Measurements from ENCODE around the gene HSD11B1.

Gene HSD11B1

DNA sequence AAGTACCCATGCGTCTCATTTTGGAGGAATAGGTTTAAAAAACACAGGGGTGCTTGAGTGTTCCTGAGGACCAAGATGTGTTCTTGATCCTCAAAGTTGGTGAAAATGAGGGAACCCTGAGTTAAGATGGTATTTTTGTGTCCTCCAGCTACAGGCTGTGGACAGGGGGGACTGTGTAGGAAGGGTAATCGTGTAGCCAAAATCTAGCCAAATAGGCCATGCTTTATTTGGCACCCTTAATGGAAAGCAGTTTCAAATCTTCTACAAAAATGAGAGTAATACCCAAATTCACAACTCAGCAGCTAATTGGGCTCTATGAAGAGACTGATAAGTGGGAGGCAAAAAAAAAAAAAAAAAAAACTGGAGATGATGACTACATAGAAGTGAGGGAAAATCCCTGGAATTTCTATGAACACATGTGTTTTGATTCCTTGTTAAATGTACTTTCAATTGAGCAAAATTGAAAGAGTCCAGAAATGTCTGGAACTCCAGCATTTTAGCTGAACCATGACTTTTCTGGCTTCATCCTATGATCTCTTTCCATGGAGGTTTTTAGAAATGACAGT is 470 bp downstream of the HSD11B1 start:
- TF ChIP-seq, protein P1, sequence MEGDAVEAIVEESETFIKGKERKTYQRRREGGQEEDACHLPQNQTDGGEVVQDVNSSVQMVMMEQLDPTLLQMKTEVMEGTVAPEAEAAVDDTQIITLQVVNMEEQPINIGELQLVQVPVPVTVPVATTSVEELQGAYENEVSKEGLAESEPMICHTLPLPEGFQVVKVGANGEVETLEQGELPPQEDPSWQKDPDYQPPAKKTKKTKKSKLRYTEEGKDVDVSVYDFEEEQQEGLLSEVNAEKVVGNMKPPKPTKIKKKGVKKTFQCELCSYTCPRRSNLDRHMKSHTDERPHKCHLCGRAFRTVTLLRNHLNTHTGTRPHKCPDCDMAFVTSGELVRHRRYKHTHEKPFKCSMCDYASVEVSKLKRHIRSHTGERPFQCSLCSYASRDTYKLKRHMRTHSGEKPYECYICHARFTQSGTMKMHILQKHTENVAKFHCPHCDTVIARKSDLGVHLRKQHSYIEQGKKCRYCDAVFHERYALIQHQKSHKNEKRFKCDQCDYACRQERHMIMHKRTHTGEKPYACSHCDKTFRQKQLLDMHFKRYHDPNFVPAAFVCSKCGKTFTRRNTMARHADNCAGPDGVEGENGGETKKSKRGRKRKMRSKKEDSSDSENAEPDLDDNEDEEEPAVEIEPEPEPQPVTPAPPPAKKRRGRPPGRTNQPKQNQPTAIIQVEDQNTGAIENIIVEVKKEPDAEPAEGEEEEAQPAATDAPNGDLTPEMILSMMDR (IDR thresholded peaks at IDR 0.05; ENCODE audit: low read depth, low read length) = no peak
- no peak overlapping the region for H3K4me3 ChIP-seq (ENCODE audit: low read depth, low read length)

DNA sequence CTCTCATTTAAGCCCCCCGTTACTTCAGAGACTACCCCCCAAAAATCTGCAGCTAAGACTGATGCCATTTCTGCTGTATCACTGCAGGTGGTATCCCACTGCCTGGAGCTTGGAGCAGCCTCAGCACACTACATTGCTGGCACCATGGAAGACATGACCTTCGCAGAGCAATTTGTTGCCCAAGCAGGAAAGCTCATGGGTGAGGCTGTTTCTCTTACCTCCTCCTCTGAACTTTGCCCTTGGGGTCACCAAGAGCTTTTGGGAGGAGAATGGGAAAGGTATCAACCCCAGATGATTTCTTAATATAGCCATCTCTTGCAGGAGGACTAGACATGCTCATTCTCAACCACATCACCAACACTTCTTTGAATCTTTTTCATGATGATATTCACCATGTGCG is 2.0 kb downstream of the HSD11B1 start:
- H3K4me3 ChIP-seq (ENCODE audit: low read depth, low read length) = no peak overlapping the region
- TF ChIP-seq, protein P1 (IDR thresholded peaks at IDR 0.05; ENCODE audit: low read depth, low read length) = no peak

DNA sequence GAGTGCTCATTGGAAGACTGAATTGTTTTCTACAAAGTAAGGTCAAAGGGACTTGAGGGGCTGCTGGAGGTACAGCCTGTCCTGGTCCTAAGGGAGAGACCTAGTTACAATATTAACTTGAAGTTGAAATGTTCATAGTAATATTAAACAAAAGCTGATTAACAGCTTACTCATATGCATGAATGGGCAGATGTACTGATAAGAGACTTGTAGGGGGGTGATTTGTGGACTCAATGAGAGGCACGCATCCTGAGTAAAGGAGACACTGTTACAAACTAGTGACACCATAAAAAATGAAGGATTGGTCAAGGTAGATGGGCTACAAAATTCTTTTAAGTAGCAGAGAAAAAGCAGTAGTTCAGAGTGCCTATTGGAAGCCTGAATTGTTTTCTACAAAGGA is 2.7 kb downstream of the HSD11B1 start:
- H3K4me3 ChIP-seq (ENCODE audit: low read depth, low read length) = no peak overlapping the region
- TF ChIP-seq, protein P1 (IDR thresholded peaks at IDR 0.05; ENCODE audit: low read depth, low read length) = no peak

DNA sequence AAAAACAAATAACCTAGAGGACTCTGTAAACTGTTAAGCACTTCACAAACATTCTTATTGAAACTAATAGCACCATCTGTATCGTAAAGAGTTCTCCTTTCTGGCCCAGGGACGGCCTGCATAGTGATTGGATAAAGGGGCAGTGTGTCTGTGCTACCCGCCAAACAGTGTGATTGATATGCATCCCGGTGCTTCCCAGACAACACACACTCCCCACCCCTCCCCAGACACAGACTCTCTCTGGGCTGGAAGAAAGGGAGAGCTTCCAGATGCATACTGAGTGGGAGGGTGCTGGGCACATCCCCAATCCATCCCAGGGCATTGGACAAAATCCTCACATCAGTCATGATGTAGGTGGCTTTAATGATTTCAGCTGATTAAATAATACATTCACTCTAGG is 3.7 kb downstream of the HSD11B1 start:
- TF ChIP-seq, protein P1 (IDR thresholded peaks at IDR 0.05; ENCODE audit: low read depth, low read length) = no peak
- H3K4me3 ChIP-seq (ENCODE audit: low read depth, low read length) = no peak overlapping the region

DNA sequence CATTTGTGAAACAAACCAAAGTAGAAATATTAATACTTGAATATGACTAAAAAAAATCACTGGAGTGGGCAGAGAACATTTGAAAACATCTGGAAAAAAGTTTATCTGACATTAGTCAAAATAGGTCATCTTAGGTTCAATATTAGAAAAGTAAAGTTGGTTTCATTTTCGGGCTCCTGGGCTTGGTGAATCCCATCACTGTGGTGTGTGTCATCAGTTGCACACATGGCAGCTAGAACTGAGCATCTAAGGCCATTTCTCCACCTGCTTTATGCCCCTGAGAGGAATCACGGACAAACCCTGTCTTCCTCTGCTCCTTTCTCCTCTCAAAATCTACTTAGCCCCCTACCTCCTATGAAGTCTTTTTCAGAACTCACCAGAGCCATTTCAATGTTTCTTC is 5.4 kb downstream of the HSD11B1 start:
- TF ChIP-seq, protein P1 (IDR thresholded peaks at IDR 0.05; ENCODE audit: low read depth, low read length) = no peak

DNA sequence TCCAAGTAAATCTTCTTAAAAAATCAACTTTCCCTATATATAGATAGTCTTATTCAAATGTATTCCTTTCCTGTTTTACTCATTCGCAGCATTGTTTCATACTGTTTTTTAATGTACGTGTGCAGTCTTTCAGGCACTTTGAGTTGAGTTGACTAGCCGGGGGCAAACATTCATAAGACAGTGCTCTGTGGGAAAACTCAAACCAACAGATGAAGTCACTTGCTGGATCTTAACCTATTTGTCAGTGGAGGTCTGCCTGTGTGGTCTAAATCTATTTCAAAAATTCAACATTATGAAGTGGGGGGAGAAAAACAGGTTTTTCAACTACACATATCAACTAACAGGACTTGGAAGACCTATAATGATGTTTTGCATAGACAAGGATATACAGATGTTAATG is 6.2 kb downstream of the HSD11B1 start:
- TF ChIP-seq, protein P1 (IDR thresholded peaks at IDR 0.05; ENCODE audit: low read depth, low read length) = no peak
- H3K4me3 ChIP-seq (ENCODE audit: low read depth, low read length) = no peak overlapping the region

More for the DNA sequence above, 5.4 kb downstream of the HSD11B1 start:
- no peak overlapping the region for H3K4me3 ChIP-seq (ENCODE audit: low read depth, low read length)

DNA sequence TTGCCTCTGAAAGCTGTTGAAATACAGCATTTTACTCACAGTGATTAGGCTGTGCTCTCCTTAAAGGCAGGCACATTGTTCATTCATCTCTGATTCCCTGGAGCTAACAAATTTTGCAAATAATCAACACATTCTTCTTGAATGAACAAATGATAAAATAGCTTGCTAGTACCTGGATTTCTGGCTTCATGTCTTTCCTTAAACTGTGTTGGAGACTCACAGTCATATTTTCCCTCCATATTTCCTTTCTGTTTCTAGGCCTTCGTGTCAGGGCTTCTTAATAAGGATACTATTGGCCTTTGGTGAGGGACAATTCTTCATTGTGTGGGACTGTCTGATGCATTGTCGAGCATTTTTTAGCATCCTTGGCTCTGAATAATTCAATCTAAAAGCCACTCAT is 9.7 kb downstream of the HSD11B1 start:
- TF ChIP-seq, protein P1 (IDR thresholded peaks at IDR 0.05; ENCODE audit: low read depth, low read length) = no peak
- H3K4me3 ChIP-seq (ENCODE audit: low read depth, low read length) = no peak overlapping the region

All from WI38 (cell line).